BE2C (cell line): ENCODE results near the gene CTRB2.
A peak's percentile ranks its signal among the peaks of the same experiment; 100 is the strongest.

Experiments used
- DNase-seq: peaks from one replicate; pipeline ENCODE4 v3.0.0-alpha.2; 2020
- H3K27me3 ChIP-seq: fragments of 250-450 bp; sonication (Bioruptor Pico); 2 replicates; pipeline ENCODE4 v1.5.1; 2020; ENCODE audit warnings: mild to moderate bottlenecking
- H3K36me3 ChIP-seq: fragments of 250-450 bp; sonication (Bioruptor Pico); 2 replicates; pipeline ENCODE4 v1.5.1; 2020; ENCODE audit warnings: mild to moderate bottlenecking
- H3K4me1 ChIP-seq: fragments of 250-450 bp; sonication (Bioruptor Pico); 2 replicates; pipeline ENCODE4 v1.5.1; 2020
- H3K4me3 ChIP-seq: 2 replicates; pipeline ENCODE4 v1.5.1; 2011; ENCODE audit warnings: low read depth, low read length
- H3K9me3 ChIP-seq: fragments of 250-450 bp; sonication (Bioruptor Pico); 2 replicates; pipeline ENCODE4 v1.5.1; 2020
- CTCF ChIP-seq: IDR thresholded peaks from 2 replicates; pipeline ENCODE4 v1.5.1; 2012; ENCODE audit warnings: mild to moderate bottlenecking, low read depth, low read length

CTRB2 gene

GRCh38 chr16:75251280-75252048 lies 44.5 kb upstream of the CTRB2 start, which contains the start of gene BCAR1:
TSS of gene BCAR1 (minus strand) at chr16:75251624. CDS start at chr16:75251482, 142 bp downstream.
- Histone ChIP-seq H3K4me1 (peaks cover 13% of the 10 kb centered on the region), H3K36me3 (no peaks in the 10 kb centered on the region), H3K9me3 (no peaks in the 10 kb centered on the region), H3K27me3 (no peaks in the 10 kb centered on the region), H3K4me3 (peak within 1 kb of the TSS; percentile 68)
- DNase-seq, result peak; percentile 96
- TF ChIP-seq CTCF, result no peak

- Histone ChIP-seq H3K27me3 (no peaks in the 10 kb centered on the region), H3K9me3 (no peaks in the 10 kb centered on the region), H3K36me3 (no peaks in the 10 kb centered on the region), H3K4me3 (peak overlapping the region; percentile 68), H3K4me1 (peaks cover 11% of the 10 kb centered on the region)
- TF ChIP-seq CTCF, result no peak
- peak; percentile 57 for DNase-seq
Observed at GRCh38 chr16:75250809-75251279, 43.9 kb upstream of the CTRB2 start.

GRCh38 chr16:75250089-75250808 lies 43.3 kb upstream of the CTRB2 start:
- H3K9me3 ChIP-seq, result no peaks in the 10 kb centered on the region
- DNase-seq, result no peak
- no peaks in the 10 kb centered on the region for H3K27me3 ChIP-seq
- H3K4me1 ChIP-seq, result peaks cover 11% of the 10 kb centered on the region
- no peaks in the 10 kb centered on the region for H3K36me3 ChIP-seq
- TF ChIP-seq CTCF, result no peak
- peak overlapping the region; percentile 68 for H3K4me3 ChIP-seq

- Histone ChIP-seq H3K36me3 (no peaks in the 10 kb centered on the region), H3K4me3 (no peak overlapping the region), H3K4me1 (peaks cover 8% of the 10 kb centered on the region), H3K9me3 (no peaks in the 10 kb centered on the region), H3K27me3 (no peaks in the 10 kb centered on the region)
- no peak for DNase-seq
- TF ChIP-seq CTCF, result no peak
Observed at GRCh38 chr16:75249441-75249840, 42.5 kb upstream of the CTRB2 start.

- TF ChIP-seq CTCF, result no peak
- Histone ChIP-seq H3K36me3 (no peaks in the 10 kb centered on the region), H3K27me3 (no peaks in the 10 kb centered on the region), H3K9me3 (no peaks in the 10 kb centered on the region), H3K4me1 (peaks cover 8% of the 10 kb centered on the region), H3K4me3 (no peak overlapping the region)
- DNase-seq, result no peak
Observed at GRCh38 chr16:75248536-75249380, 41.8 kb upstream of the CTRB2 start.
